Activated naive CD4-positive, alpha-beta T cell treated with anti-CD3 and anti-CD28 coated beads for 36 hours (primary cell): ENCODE data around the gene TDRKH. TPM values are rescaled to one million over a fixed set of nuclear protein-coding genes. Genes with fewer than 3 reads are reported as not detected.

ENCODE experiments used
- CTCF ChIA-PET: fragments of 350-600 bp; sonication (Branson Sonifier 250); formaldehyde crosslinking; loops from one replicate; lab custom pipeline; 2021; ENCODE audit warnings: antibody characterized with exemption; lab: Charles Lee
- DNase-seq: peaks from one replicate; pipeline ENCODE4 v3.0.0-alpha.2; 2020
- H3K27ac Mint-ChIP-seq: one replicate; pipeline ENCODE4 v1.8.0; 2021; ENCODE audit warnings: mild to moderate bottlenecking, mixed read lengths
- H3K27me3 Mint-ChIP-seq: one replicate; pipeline ENCODE4 v1.8.0; 2021; ENCODE audit warnings: low read depth, mixed read lengths
- H3K36me3 Mint-ChIP-seq: one replicate; pipeline ENCODE4 v1.8.0; 2021; ENCODE audit warnings: low read depth, mixed read lengths
- H3K4me1 Mint-ChIP-seq: one replicate; pipeline ENCODE4 v1.8.0; 2021; ENCODE audit warnings: low read depth, mixed read lengths
- H3K4me3 Mint-ChIP-seq: one replicate; pipeline ENCODE4 v1.8.0; 2021; ENCODE audit warnings: mild to moderate bottlenecking, moderate library complexity, mixed read lengths
- H3K9me3 Mint-ChIP-seq: one replicate; pipeline ENCODE4 v1.8.0; 2021; ENCODE audit warnings: mixed read lengths
- intact Hi-C: fragments of 100-400 bp; cut with micrococcal nuclease; formaldehyde crosslinking; loops from one replicate; pipeline ENCODE4 v1.15.1; 2023
- total RNA-seq, 2 experiments: library from RNA; stranded (reverse); gene quantifications; one replicate each; pipeline ENCODE4 v1.2.3, GENCODE V29; 2021

Gene TDRKH, protein sequence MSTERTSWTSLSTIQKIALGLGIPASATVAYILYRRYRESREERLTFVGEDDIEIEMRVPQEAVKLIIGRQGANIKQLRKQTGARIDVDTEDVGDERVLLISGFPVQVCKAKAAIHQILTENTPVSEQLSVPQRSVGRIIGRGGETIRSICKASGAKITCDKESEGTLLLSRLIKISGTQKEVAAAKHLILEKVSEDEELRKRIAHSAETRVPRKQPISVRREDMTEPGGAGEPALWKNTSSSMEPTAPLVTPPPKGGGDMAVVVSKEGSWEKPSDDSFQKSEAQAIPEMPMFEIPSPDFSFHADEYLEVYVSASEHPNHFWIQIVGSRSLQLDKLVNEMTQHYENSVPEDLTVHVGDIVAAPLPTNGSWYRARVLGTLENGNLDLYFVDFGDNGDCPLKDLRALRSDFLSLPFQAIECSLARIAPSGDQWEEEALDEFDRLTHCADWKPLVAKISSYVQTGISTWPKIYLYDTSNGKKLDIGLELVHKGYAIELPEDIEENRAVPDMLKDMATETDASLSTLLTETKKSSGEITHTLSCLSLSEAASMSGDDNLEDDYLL
- total RNA-seq: 10 to 100 TPM; 22.0 to 22.5 TPM

- H3K27ac Mint-ChIP-seq: peak within 1 kb of the TSS; percentile 81
- H3K36me3 Mint-ChIP-seq: no peaks in the 10 kb centered on the region
- peaks cover 22% of the 10 kb centered on the region for H3K4me1 Mint-ChIP-seq
- H3K27me3 Mint-ChIP-seq: no peaks in the 10 kb centered on the region
- H3K4me3 Mint-ChIP-seq: peak within 1 kb of the TSS; percentile 98
- CTCF ChIA-PET: interaction anchor here (0.8 to 1.6 kb wide), 6 partner anchors 16 to 170 kb away, joined by 3 to 9 read pairs (median 4); no protein-coding TSS in a partner anchor
- intact Hi-C loops: loop anchor here (1.0 to 2.0 kb wide), 7 partner anchors 27 to 508 kb away; partner anchors contain the start of genes MRPL9, PI4KB, THEM4 and ZNF687
- peak; percentile 99 for DNase-seq
- H3K9me3 Mint-ChIP-seq: no peaks in the 10 kb centered on the region
Measured at GRCh38 chr1:151790071-151790939, at the start of gene TDRKH. Gene TDRKH, minus strand, starts transcription at chr1:151790500. Its CDS starts 7,478 bp downstream, at chr1:151783022.

GRCh38 chr1:151839457-151840403 is 49.4 kb upstream of the TDRKH start, which contains the start of gene C2CD4D:
Gene C2CD4D, minus strand, starts transcription at chr1:151839820. Its CDS starts 831 bp downstream, at chr1:151838989.
- Mint-ChIP-seq H3K4me1 (peaks cover 34% of the 10 kb centered on the region), H3K36me3 (peaks cover 3% of the 10 kb centered on the region), H3K4me3 (peak within 1 kb of the TSS; percentile 88), H3K27me3 (no peaks in the 10 kb centered on the region), H3K27ac (peak within 1 kb of the TSS; percentile 83), H3K9me3 (no peaks in the 10 kb centered on the region)
- CTCF ChIA-PET: interaction anchor here (0.5 to 1.2 kb wide), 6 partner anchors 10 to 668 kb away, joined by 3 to 5 read pairs (median 3); no protein-coding TSS in a partner anchor
- intact Hi-C loops: loop anchor here (1.0 to 10.0 kb wide), 8 partner anchors 9 to 645 kb away; partner anchors contain the start of genes CELF3, PIP5K1A, POGZ and VPS72
- peak; percentile 83 for DNase-seq

DNA sequence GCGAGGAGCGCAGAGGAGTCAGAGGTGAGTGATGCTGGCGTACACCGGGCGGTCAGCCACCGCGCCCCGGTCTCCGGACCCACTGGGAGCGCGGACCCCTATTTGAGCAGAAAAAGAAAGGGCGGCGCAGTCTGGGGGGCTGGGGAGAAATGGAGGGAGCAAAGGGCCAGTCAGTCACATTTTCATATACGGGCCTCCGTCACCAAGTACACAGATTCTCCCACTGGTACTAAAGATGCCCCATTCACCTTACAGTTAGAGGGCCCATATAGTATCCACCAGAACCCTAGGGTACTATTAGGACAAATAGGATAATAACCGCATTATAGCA is 48.7 kb upstream of the TDRKH start:
- H3K36me3 Mint-ChIP-seq: peaks cover 2% of the 10 kb centered on the region
- no peak for DNase-seq
- intact Hi-C loops: loop anchor here (1.0 to 10.0 kb wide), 8 partner anchors 9 to 644 kb away; partner anchors contain the start of genes CELF3, PIP5K1A, POGZ and VPS72
- peaks cover 37% of the 10 kb centered on the region for H3K4me1 Mint-ChIP-seq
- H3K27ac Mint-ChIP-seq: peak overlapping the region; percentile 83
- H3K9me3 Mint-ChIP-seq: no peaks in the 10 kb centered on the region
- H3K27me3 Mint-ChIP-seq: no peaks in the 10 kb centered on the region
- H3K4me3 Mint-ChIP-seq: peak overlapping the region; percentile 88
- CTCF ChIA-PET: no interaction called here

DNA sequence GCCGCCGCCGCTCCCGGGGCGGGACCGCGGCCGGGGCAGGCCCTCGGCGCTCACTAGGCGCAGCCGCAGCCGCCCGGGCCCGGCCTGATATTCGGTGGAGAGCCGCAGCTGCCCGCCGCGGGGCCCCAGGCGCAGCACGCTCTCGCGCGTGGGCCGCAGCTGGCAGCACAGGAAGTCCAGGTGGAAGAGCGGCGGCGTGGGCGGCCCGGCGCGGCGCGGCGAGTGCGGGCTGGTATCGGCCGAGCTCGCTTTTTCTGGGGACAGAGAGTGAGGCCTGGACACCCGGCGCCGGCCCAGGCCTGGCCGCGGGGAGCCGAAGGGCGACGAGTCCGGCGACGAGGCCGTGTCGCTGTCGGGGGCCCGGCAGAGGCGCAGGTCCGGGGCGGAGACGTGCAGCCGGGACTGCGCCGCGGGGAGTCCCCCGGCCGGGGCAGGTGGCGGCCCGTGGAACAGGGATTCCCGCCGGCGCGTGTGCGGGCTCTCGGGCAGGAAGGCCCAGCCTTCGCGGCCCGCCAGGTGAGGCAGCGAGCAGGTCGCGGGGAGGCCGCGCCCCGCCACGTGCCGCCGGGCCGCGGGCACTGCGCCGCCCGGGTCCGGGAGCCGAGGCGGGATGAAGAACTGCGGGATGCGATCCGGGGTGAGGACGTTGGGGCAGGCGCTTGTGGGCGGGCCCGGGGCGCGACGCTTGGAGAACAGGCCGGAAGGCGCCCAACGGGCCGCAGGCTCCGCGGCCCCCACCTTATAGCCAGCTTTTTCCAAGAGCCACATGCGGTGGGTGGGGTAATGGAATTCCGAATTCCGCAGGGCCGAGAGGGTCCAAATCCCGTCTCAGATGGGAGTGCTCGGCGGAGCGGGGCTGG is 48.2 kb upstream of the TDRKH start:
- Mint-ChIP-seq H3K27me3 (no peaks in the 10 kb centered on the region), H3K4me1 (peaks cover 43% of the 10 kb centered on the region), H3K9me3 (no peaks in the 10 kb centered on the region), H3K27ac (peak overlapping the region; percentile 83), H3K36me3 (peaks cover 2% of the 10 kb centered on the region), H3K4me3 (peak overlapping the region; percentile 88)
- peak; percentile 53 for DNase-seq
- intact Hi-C loops: loop anchor here (1.0 to 10.0 kb wide), 8 partner anchors 10 to 644 kb away; partner anchors contain the start of genes CELF3, PIP5K1A, POGZ and VPS72
- CTCF ChIA-PET: no interaction called here

DNA sequence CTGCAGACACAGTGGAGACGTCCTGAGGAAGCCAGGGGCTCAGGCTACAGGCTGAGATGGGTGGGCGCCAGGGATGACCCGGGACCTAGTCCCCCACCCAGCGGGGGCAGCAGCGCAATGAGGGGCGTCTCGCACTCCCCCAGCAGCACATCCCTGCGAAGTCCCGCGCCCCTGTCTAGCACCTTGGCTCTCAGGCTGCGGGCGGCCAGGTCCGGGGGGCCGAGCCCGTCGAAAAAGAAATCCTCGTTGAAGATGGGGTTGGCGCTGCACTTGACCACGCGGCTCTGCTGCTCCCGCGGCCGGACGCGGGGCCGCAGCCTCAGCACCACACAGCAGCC is 47.6 kb upstream of the TDRKH start:
- Mint-ChIP-seq H3K4me3 (peak overlapping the region; percentile 72), H3K27ac (peak overlapping the region; percentile 57), H3K27me3 (no peaks in the 10 kb centered on the region), H3K36me3 (peaks cover 2% of the 10 kb centered on the region), H3K9me3 (no peaks in the 10 kb centered on the region), H3K4me1 (peaks cover 45% of the 10 kb centered on the region)
- CTCF ChIA-PET: interaction anchor here (1.7 to 2.4 kb wide), 3 partner anchors 75 to 244 kb away, joined by 6 to 13 read pairs (median 12); partner anchors contain the start of gene MRPL9
- DNase-seq: no peak
- intact Hi-C loops: loop anchor here (2.0 to 10.0 kb wide), 8 partner anchors 47 to 643 kb away; partner anchors contain the start of genes CELF3, PIP5K1A, POGZ and TDRKH

DNA sequence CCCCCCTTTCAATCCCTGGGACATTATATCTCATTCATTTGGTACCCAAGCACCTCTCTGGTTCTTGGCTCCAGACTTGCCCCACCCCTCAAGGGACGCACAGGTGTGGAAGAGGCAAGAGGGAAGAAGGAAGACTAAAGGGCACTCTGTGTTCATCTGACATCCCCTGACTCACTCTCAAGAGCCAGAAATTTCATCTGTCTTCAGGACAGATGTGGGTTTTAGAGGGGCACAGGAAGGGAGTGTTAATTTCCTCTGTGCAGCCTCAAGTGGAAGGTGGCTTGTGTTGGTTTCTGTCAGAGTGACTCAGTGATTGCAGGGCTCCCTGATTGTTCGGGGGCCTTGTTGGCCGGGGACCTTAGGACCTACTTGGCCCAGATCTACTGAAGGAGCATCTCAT is 46.9 kb upstream of the TDRKH start:
- H3K4me1 Mint-ChIP-seq: peaks cover 45% of the 10 kb centered on the region
- peak; percentile 56 for DNase-seq
- H3K9me3 Mint-ChIP-seq: no peaks in the 10 kb centered on the region
- peaks cover 2% of the 10 kb centered on the region for H3K36me3 Mint-ChIP-seq
- peak overlapping the region; percentile 72 for H3K4me3 Mint-ChIP-seq
- H3K27me3 Mint-ChIP-seq: no peaks in the 10 kb centered on the region
- peak overlapping the region; percentile 57 for H3K27ac Mint-ChIP-seq
- intact Hi-C loops: loop anchor here (2.0 to 10.0 kb wide), 6 partner anchors 46 to 642 kb away; partner anchors contain the start of genes CELF3, PIP5K1A, POGZ and TDRKH
- CTCF ChIA-PET: interaction anchor here (0.5 to 2.4 kb wide), 26 partner anchors 9 to 622 kb away, joined by 3 to 14 read pairs (median 5); partner anchors contain the start of gene MRPL9

GRCh38 chr1:151835596-151835995 is 45.3 kb upstream of the TDRKH start:
- no peak for DNase-seq
- H3K36me3 Mint-ChIP-seq: no peaks in the 10 kb centered on the region
- CTCF ChIA-PET: interaction anchor here (0.8 to 2.4 kb wide), 20 partner anchors 8 to 300 kb away, joined by 3 to 14 read pairs (median 5); partner anchors contain the start of gene MRPL9
- intact Hi-C loops: loop anchor here (5.0 to 10.0 kb wide), 5 partner anchors 118 to 641 kb away; partner anchors contain the start of genes CELF3, PIP5K1A, POGZ and VPS72
- no peaks in the 10 kb centered on the region for H3K9me3 Mint-ChIP-seq
- no peaks in the 10 kb centered on the region for H3K27me3 Mint-ChIP-seq
- H3K27ac Mint-ChIP-seq: no peak overlapping the region
- H3K4me3 Mint-ChIP-seq: no peak overlapping the region
- peaks cover 44% of the 10 kb centered on the region for H3K4me1 Mint-ChIP-seq

- H3K27me3 Mint-ChIP-seq: no peaks in the 10 kb centered on the region
- no peak overlapping the region for H3K4me3 Mint-ChIP-seq
- CTCF ChIA-PET: interaction anchor here (1.0 to 1.6 kb wide), 3 partner anchors 10 to 71 kb away, joined by 3 to 5 read pairs (median 4); partner anchors contain the start of gene MRPL9
- H3K9me3 Mint-ChIP-seq: no peaks in the 10 kb centered on the region
- H3K36me3 Mint-ChIP-seq: no peaks in the 10 kb centered on the region
- no peak for DNase-seq
- peaks cover 46% of the 10 kb centered on the region for H3K4me1 Mint-ChIP-seq
- intact Hi-C loops: loop anchor here (10.0 kb wide), 1 partner anchor 639 kb away; the partner anchor contains the start of genes PIP5K1A and VPS72
- H3K27ac Mint-ChIP-seq: no peak overlapping the region
Measured at GRCh38 chr1:151834239-151834638, 43.9 kb upstream of the TDRKH start.

DNA sequence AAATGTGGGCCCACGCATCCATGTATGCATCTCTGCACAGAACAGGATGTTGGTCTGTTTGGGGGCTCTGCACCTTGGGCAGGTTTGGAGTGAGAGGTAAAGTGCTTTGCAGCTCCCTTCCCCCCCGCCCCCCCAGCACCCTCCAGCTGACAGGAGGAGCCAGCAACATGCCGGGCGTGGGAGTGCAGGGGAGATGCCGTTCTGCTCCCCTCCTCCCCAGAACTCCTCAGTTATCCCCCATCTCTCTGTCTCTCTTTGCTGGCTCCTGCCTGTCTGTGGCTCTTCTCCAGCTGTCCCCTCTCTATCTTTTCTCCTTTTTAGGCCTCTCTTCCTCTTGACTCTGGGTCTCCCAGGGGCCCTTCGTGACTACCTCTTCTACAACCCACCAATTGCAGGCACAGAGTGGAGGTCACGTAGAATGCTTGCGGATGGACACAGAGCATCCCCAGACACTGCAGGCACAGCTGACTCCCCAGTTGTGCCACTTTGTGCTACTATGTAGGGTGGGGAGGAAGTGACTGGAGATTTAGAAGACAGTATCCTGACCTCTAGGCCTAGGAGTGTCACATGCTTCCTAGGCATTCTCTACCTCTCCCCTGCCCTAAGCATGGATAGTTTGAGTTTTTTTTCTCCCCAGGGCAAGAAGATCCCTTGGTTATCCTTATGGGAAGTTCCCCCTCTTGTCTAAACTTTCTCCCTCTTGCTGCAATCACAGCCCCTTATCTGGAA is 43.0 kb upstream of the TDRKH start:
- Mint-ChIP-seq H3K4me3 (no peak overlapping the region), H3K36me3 (no peaks in the 10 kb centered on the region), H3K9me3 (no peaks in the 10 kb centered on the region), H3K27ac (no peak overlapping the region), H3K4me1 (peaks cover 53% of the 10 kb centered on the region), H3K27me3 (no peaks in the 10 kb centered on the region)
- intact Hi-C loops: loop anchor here (10.0 kb wide), 1 partner anchor 639 kb away; the partner anchor contains the start of genes PIP5K1A and VPS72
- DNase-seq: no peak
- CTCF ChIA-PET: interaction anchor here (1.0 to 1.5 kb wide), 2 partner anchors 13 to 202 kb away, joined by 3 read pairs; no protein-coding TSS in a partner anchor
